SK-N-SH (cell line): ENCODE measurements around the gene COQ8B. TPM values are rescaled to one million over a fixed set of nuclear protein-coding genes. Genes with fewer than 3 reads are reported as not detected.

ENCODE experiments used
- CTCF ChIA-PET: fragments of 300-600, 350-600 bp; formaldehyde crosslinking; extraction: SDS; loops from one replicate; lab custom pipeline; 2021; lab: Yijun Ruan, JAX
- POLR2A ChIA-PET: fragments of 350-600 bp; sonication (Branson Sonifier 250); formaldehyde crosslinking; extraction: SDS; loops from one replicate; lab custom pipeline; 2020; ENCODE audit warnings: antibody characterized with exemption, inconsistent platforms; lab: Yijun Ruan, JAX
- DNase-seq: peaks from one replicate; pipeline ENCODE4 v3.0.0; 2012
- H2AFZ ChIP-seq: fragments of 200-600 bp; sonication (generic); 2 replicates; pipeline ENCODE4 v1.8.1; 2016; ENCODE audit warnings: antibody characterized with exemption, mild to moderate bottlenecking, low read depth
- H3F3A ChIP-seq: fragments of 200-600 bp; sonication (generic); replicated peaks from 2 replicates; pipeline ENCODE3; 2016; ENCODE audit warnings: antibody characterized with exemption, mild to moderate bottlenecking; ENCODE audit not compliant: insufficient read depth
- H3K27ac ChIP-seq, 2 experiments: fragments of 200-500 bp in 1 of 2; fragments of 200-600 bp in 1 of 2; sonication (Bioruptor generic) in 1 of 2; sonication (generic), shearing (Covaris generic) in 1 of 2; 2 replicates each; pipeline versions ENCODE4 v1.5.1 to v1.6.1; 2014 to 2016; ENCODE audit warnings: low read depth in 2 of 2, inconsistent platforms in 1 of 2, low read length in 1 of 2, mild to moderate bottlenecking in 1 of 2, mixed read lengths in 1 of 2
- H3K27me3 ChIP-seq: fragments of 200-600 bp; sonication (generic), shearing (Covaris generic); 2 replicates; pipeline ENCODE4 v1.6.1; 2016; ENCODE audit warnings: mixed run types; ENCODE audit not compliant: insufficient read depth
- H3K36me3 ChIP-seq, 2 experiments: fragments of 200-500 bp in 1 of 2; fragments of 200-600 bp in 1 of 2; sonication (Bioruptor generic) in 1 of 2; sonication (generic) in 1 of 2; replicated peaks in 1 of 2; 2 replicates each; pipeline versions ENCODE3 to v1.5.1; 2014 to 2016; ENCODE audit warnings: low read length in 1 of 2, mild to moderate bottlenecking in 1 of 2; ENCODE audit not compliant: insufficient read depth in 2 of 2, control insufficient read depth in 1 of 2
- H3K4me1 ChIP-seq, 2 experiments: fragments of 200-500 bp in 1 of 2; fragments of 200-600 bp in 1 of 2; sonication (Bioruptor generic) in 1 of 2; sonication (generic), shearing (Covaris generic) in 1 of 2; 2 replicates each; pipeline versions ENCODE4 v1.5.1 to v1.6.1; 2014 to 2016; ENCODE audit warnings: low read depth in 1 of 2, low read length in 1 of 2, mixed run types in 1 of 2; ENCODE audit not compliant: insufficient read depth in 2 of 2, control insufficient read depth in 1 of 2
- H3K4me2 ChIP-seq: fragments of 200-600 bp; sonication (generic), shearing (Covaris generic); 2 replicates; pipeline ENCODE4 v1.6.1; 2017; ENCODE audit warnings: mixed run types
- H3K4me3 ChIP-seq, 2 experiments: fragments of 200-500 bp in 1 of 2; fragments of 200-600 bp in 1 of 2; sonication (Bioruptor generic) in 1 of 2; sonication (generic), shearing (Covaris generic) in 1 of 2; 2 replicates each; pipeline versions ENCODE4 v1.5.1 to v1.8.1; 2014 to 2016; ENCODE audit warnings: low read depth in 2 of 2, inconsistent platforms in 1 of 2, low read length in 1 of 2, mild to moderate bottlenecking in 1 of 2, mixed read lengths in 1 of 2, moderate library complexity in 1 of 2
- H3K79me2 ChIP-seq: fragments of 200-600 bp; sonication (generic); 2 replicates; pipeline ENCODE4 v1.8.1; 2017; ENCODE audit warnings: mild to moderate bottlenecking; ENCODE audit not compliant: insufficient read depth
- H3K9ac ChIP-seq: fragments of 200-600 bp; sonication (generic); 2 replicates; pipeline ENCODE4 v1.6.1; 2017; ENCODE audit warnings: mixed run types
- H3K9me2 ChIP-seq: fragments of 200-600 bp; sonication (generic); 2 replicates; pipeline ENCODE4 v1.6.1; 2017; ENCODE audit warnings: mixed run types
- H3K9me3 ChIP-seq: fragments of 200-600 bp; sonication (generic); 2 replicates; pipeline ENCODE4 v1.6.1; 2017; ENCODE audit warnings: mixed run types, mild to moderate bottlenecking, moderate library complexity
- H4K20me1 ChIP-seq: fragments of 200-600 bp; sonication (generic); 2 replicates; pipeline ENCODE4 v1.6.1; 2017; ENCODE audit warnings: mild to moderate bottlenecking, mixed run types; ENCODE audit not compliant: insufficient read depth
- FOXJ3 ChIP-seq: sonication (generic); formaldehyde crosslinking; IDR thresholded peaks from 2 replicates; pipeline ENCODE4 v1.5.1; 2020; ENCODE audit warnings: mild to moderate bottlenecking, missing genetic modification reagents
- NRF1 ChIP-seq: IDR thresholded peaks from 2 replicates; pipeline ENCODE4 v1.6.1; 2012; ENCODE audit warnings: low read depth, mild to moderate bottlenecking, low read length
- RAD21 ChIP-seq: IDR thresholded peaks from 2 replicates; pipeline ENCODE4 v1.6.1; 2012; ENCODE audit warnings: mild to moderate bottlenecking, low read length
- RXRA ChIP-seq: IDR thresholded peaks from 2 replicates; pipeline ENCODE4 v1.4.0; 2012; ENCODE audit warnings: low read depth, mild to moderate bottlenecking, borderline replicate concordance
- TEAD4 ChIP-seq: IDR thresholded peaks from 2 replicates; pipeline ENCODE4 v1.4.0; 2012; ENCODE audit warnings: mild to moderate bottlenecking, borderline replicate concordance; ENCODE audit not compliant: insufficient read depth
- WGBS: methylation state at CpG from one replicate; pipeline ENCODE4 v1.1.6; 2017; ENCODE audit warnings: low lambda C conversion rate; 5-methylcytosine and 5-hydroxymethylcytosine counted together
- polyA plus RNA-seq, 3 experiments: library from polyadenylated mRNA; depleted of rRNA; stranded (reverse); fragments of >200 nt; gene quantifications; 2 replicates each; pipeline ENCODE4 v1.2.3, GENCODE V29; 2012
- small RNA-seq, 7 experiments: library from RNA; depleted of rRNA; stranded (forward); fragments of <200 nt; gene quantifications; one replicate each; pipeline ENCODE3, GENCODE V24; 2012
- TF ChIP-seq, protein P1 (sequence below): IDR thresholded peaks from 2 replicates; pipeline ENCODE4 v1.6.1; 2012; ENCODE audit warnings: mild to moderate bottlenecking, low read depth, low read length, moderate library complexity

The COQ8B gene
- polyA plus RNA-seq, 1 of the 3 experiments (the other 2 are of a cell fraction) = 43.8 TPM

DNA sequence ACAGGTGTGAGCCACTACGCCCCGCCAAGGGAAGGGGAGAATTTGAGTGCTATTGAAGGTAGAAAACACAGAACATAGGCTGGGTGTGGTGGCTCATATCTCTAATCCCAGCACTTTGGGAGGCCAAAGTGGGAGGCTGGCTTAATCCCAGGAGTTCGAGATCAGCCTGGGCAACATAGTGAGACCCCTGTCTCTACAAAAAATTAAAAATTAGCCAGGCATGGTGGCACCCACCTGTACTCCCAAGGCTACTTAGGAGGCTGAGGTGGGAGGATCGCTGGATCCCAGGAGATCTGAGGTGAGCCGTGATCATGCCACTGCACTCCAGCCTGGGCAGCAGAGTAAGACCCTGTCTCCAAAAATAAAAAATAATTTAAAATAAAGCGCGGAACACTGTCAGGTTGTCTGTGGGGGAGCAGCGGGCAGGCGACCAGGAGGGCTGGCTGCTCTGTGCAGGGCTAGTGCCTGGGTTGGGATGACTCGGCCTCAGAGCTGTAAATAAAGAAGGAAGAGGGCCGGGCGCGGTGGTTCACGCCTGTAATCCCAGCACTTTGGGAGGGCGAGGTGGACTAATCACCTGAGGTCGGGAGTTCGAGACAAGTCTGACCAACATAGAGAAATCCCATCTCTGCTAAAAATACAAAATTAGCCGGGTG lies 74.5 kb downstream of the COQ8B start:
- no peaks in the 10 kb centered on the region for H4K20me1 ChIP-seq
- no peak for DNase-seq
- H2AFZ ChIP-seq = no peak overlapping the region
- H3K4me3 ChIP-seq = no peak overlapping the region
- no peaks in the 10 kb centered on the region for H3K79me2 ChIP-seq
- ChIA-PET POLR2A (no interaction called here), CTCF (interaction anchor here (2.0 to 3.5 kb wide), 2 partner anchors 7 to 21 kb away, joined by 5 to 35 read pairs; no protein-coding TSS in a partner anchor)
- no peak overlapping the region for H3K4me2 ChIP-seq
- H3K27ac ChIP-seq = no peak overlapping the region
- H3K9ac ChIP-seq = no peak overlapping the region
- H3K9me2 ChIP-seq = no peaks in the 10 kb centered on the region
- 93% methylated on average over 18 of the region's 18 CpGs for WGBS
- H3F3A ChIP-seq = peaks cover 17% of the 10 kb centered on the region
- no peaks in the 10 kb centered on the region for H3K27me3 ChIP-seq
- H3K4me1 ChIP-seq = peaks cover 0 to 4% of the 10 kb centered on the region in 2 experiments; a peak in 2 of 4 replicates
- no peak for TF ChIP-seq FOXJ3 (CRISPR knock-in tag)
- TF ChIP-seq TEAD4 = no peak
- TF ChIP-seq, protein P1, sequence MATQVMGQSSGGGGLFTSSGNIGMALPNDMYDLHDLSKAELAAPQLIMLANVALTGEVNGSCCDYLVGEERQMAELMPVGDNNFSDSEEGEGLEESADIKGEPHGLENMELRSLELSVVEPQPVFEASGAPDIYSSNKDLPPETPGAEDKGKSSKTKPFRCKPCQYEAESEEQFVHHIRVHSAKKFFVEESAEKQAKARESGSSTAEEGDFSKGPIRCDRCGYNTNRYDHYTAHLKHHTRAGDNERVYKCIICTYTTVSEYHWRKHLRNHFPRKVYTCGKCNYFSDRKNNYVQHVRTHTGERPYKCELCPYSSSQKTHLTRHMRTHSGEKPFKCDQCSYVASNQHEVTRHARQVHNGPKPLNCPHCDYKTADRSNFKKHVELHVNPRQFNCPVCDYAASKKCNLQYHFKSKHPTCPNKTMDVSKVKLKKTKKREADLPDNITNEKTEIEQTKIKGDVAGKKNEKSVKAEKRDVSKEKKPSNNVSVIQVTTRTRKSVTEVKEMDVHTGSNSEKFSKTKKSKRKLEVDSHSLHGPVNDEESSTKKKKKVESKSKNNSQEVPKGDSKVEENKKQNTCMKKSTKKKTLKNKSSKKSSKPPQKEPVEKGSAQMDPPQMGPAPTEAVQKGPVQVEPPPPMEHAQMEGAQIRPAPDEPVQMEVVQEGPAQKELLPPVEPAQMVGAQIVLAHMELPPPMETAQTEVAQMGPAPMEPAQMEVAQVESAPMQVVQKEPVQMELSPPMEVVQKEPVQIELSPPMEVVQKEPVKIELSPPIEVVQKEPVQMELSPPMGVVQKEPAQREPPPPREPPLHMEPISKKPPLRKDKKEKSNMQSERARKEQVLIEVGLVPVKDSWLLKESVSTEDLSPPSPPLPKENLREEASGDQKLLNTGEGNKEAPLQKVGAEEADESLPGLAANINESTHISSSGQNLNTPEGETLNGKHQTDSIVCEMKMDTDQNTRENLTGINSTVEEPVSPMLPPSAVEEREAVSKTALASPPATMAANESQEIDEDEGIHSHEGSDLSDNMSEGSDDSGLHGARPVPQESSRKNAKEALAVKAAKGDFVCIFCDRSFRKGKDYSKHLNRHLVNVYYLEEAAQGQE = no peak
- no peak for TF ChIP-seq NRF1
- TF ChIP-seq RAD21 = no peak
- no peak for TF ChIP-seq RXRA
- H3K9me3 ChIP-seq = no peaks in the 10 kb centered on the region
- H3K36me3 ChIP-seq = no peaks in the 10 kb centered on the region

Small RNAs within 50 kb of the gene (small RNA-seq; reads per million reads assigned to genes)
- gene RNU6-195P = 0 reads per million in 7 experiments

Other genes with a start within 250 kb of the COQ8B start
- gene SPTBN4, start 249.9 kb downstream of the COQ8B start, polyA plus RNA-seq (2012; rRNA removed) = 2.8 and 3.1 TPM in 2 replicates
- 49.1 and 62.7 TPM in 2 replicates for gene SHKBP1, start 140.0 kb downstream of the COQ8B start, polyA plus RNA-seq (2012; rRNA removed)
- 15.9 and 24.8 TPM in 2 replicates for gene LTBP4, start 115.5 kb downstream of the COQ8B start, polyA plus RNA-seq (2012; rRNA removed)
- 38.8 and 54.6 TPM in 2 replicates for gene NUMBL, start 26.2 kb downstream of the COQ8B start, polyA plus RNA-seq (2012; rRNA removed)
- 6.3 and 7.4 TPM in 2 replicates for gene ITPKC, start 226 bp upstream of the COQ8B start, polyA plus RNA-seq (2012; rRNA removed)
- gene ACTMAP, start 33.6 kb upstream of the COQ8B start, polyA plus RNA-seq (2012; rRNA removed) = 4.5 and 6.4 TPM in 2 replicates
- 69.5 and 121 TPM in 2 replicates for gene SNRPA, start 34.3 kb upstream of the COQ8B start, polyA plus RNA-seq (2012; rRNA removed)
- gene MIA, start 58.6 kb upstream of the COQ8B start, polyA plus RNA-seq (2012; rRNA removed) = 0.47 TPM in 1 of 2 replicates, not detected in the other
- gene RAB4B, start 61.4 kb upstream of the COQ8B start, polyA plus RNA-seq (2012; rRNA removed) = 49.1 and 53.2 TPM in 2 replicates
- gene EGLN2, start 82.3 kb upstream of the COQ8B start, polyA plus RNA-seq (2012; rRNA removed) = 39.7 and 43.0 TPM in 2 replicates
- not detected in 2 replicates for gene CYP2A6, start 133.6 kb upstream of the COQ8B start, polyA plus RNA-seq (2012; rRNA removed)
- not detected in 2 replicates for gene CYP2A7, start 165.3 kb upstream of the COQ8B start, polyA plus RNA-seq (2012; rRNA removed)